GM21619 (cell line): Measurements from ENCODE around the gene DVL1.
"Not testable (repeated sequence)": the region's sequence is repeated elsewhere in the genome, so short reads cannot be mapped to it uniquely, and the experiment has no call there.

ENCODE experiments used
- ATAC-seq: cut with Tn5 transposase; IDR thresholded peaks from one replicate; pipeline ENCODE4 v1.9.1; 2021; ENCODE audit not compliant: unreplicated experiment

The DVL1 gene

DNA sequence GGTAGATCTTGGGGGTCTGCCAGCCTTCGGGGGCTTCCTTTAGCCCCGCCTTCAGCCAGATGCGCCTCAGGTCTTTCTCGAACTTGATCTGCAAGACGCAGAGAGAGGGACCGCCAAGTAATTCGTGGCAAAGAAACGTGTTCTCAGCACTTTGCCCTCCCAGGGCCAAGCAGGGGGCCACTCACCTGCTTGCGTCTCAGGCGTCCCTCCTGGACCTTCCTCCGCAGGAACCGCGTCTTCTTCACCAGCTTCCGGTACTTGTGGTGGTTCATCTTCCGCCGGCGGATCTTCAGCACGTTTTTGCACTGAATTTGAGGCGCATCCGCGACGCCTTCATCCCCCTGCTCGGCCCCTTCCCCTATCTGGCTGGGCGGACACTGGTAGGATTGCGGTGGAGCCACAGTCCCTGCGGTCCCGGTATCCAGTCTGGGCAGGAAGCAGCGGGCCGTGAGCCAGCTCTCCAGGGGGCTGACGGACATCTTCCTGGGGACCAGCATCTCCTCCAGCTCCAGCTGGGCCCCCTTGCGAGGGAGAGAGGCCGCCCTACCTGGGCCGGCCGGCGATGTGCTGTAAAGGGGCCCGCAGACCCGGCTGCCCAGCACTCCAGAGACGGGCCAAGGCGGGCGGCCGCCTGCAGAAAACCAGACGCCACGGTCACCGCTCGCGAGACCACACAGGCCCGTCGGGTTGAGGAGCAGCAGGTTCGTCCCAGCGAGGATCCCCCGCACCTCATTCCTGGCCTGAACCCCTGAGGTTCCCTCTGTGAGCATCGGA lies 24.8 kb upstream of the DVL1 start:
- no peak for ATAC-seq

GRCh38 chr1:1373051-1373814 lies 24.0 kb upstream of the DVL1 start:
- no peak for ATAC-seq

DNA sequence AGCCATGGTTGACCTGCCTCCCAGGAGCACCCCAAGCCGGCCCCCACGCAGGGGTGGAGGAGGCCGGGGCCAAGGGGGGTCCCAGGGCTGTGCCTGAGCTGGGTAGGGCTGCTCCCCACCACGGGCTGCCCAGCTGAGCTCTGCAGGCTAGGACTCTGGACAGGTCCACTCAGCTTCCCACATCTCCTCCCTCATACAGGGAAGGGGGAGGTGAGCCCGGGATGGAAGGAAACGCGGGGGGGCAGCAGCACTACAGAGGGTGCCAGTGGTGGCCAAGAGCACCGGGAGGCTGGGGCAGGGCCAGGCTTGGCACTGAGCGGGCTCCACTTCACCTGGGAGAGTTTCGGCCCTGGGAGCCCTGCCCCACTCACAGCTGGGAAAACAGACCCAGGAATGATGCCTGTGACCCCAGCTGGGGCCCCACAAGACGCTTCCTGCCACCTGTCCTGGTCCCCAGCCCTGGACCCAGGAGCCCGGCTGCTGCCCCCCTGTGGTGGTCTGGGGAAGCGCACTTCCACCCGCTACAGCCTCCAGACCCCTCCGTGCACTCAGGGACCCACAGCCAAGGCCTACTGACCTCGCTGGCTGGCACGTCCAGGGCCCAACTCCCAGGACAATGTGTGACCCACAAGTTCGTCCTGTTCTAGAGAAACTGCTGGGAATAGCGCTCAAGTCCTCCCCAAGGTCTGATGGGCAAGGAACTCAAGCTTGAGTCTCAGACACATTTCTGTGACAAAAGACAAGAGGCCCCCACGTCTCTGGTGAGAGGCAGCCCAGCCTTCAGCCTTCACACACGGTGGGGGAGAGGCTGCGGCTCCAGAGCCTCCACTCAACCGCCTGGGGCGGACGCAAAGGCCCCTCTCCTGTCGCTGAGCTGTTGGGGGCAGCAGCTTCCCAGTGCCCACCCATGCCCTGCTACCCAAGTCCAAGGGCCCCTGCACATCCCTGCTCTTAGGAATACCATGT lies 22.8 kb upstream of the DVL1 start:
- peak; percentile 18 for ATAC-seq

GRCh38 chr1:1371364-1371745 lies 22.1 kb upstream of the DVL1 start:
- no peak for ATAC-seq

DNA sequence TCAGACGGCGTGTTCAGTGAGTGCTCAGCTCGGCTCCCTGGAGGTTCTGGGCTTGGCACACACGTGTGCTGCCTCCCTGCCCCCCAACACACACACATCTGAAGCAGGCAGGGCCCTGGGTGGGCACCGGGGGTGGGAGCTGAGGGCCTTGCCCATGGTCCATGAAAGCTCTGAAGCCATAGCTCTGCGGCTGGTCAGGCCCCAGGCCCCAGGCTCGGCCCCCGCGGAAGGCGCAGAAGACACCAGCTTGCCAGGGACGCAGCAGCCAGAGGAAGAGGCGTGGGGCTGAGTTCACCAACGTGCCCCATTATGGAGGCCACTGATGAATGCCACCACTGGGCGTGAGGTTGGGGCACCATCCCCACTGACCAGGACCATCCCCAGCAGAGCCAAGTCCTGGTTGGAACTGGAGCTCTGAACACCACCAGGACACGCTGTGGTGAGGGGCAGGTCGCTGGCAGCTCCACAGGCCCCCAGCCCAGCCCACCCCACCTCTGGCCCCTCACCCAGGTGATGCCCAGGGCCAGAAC lies 21.6 kb upstream of the DVL1 start:
- ATAC-seq = no peak

- not testable (repeated sequence) for ATAC-seq
Observed at GRCh38 chr1:1370094-1370493, 20.9 kb upstream of the DVL1 start.

DNA sequence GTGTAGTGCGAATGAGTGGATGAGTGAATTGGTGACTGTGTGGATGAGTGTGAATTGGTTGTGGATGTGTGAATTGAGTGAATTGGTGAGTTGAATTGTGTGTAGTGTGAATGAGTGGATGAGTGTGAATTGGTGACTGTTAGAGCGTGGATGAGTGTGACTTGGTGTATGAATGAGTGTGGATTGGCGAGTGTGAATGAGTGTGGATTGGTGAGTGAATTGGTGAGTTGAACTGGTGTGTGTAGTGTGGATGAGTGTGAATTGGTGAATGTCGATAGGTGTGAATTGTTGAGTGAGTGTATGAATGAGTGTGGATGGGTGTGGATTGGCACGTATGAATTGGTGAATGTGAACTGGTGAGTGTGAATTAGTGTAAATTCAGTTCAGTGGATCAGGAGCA lies 18.1 kb upstream of the DVL1 start:
- ATAC-seq = no peak

- no peak for ATAC-seq
Observed at GRCh38 chr1:1366699-1367066, 17.5 kb upstream of the DVL1 start.

DNA sequence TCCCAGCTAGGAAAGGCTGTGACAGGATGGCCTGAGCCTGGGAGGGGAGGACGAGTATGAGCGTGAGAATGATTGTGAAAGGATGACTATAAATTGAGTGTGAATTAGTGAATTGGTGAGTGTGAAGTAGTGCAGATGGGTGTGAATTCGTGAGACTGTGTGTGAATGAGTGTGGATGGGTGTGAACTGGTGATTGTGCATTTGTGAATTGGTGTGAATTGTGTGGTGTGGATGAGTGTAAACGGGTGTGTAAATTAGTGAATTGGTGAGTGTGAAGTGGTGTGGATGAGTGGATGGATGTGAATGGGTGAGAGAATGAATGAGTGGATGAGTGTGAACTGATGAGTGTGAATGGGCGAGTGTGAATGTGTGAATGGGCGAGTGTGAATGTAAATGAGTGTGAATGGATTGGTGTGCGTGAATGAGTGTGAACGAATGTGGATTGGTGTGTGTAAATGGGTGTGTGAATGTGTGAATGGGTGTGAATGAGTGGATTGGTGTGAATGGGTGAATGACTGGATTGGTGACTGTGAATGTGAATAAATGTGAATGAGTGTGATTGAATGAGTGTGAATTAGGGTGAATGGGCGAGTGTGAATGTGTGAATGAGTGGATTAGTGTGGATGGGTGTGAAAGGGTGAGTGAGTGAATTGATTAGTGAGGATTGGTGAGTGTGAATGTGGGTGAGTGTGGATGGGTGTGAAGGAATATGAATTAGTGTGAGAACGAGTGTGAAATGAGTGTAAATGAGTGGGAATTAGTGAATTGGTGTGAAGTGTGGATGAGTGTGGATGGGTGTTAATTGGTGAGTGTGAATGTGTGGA lies 16.9 kb upstream of the DVL1 start:
- ATAC-seq = no peak

DNA sequence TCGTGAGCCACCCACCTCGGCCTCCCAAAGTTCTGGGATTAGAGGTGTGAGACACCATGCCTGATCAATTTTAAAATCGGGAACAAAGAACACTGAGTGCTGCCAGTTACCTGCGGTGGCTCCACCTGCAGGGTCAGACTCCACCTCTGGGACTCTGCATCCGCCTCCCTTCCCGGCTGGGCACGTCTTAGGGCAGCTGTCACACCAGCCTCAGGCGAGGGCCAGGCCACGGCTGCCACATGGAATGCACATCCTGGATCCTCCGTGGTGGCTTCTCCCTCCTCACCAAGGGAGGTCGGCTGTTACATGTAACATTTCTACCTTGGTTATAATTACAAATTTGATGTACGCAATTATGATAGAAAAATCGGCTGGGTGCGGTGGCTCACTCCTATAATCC lies 15.0 kb upstream of the DVL1 start:
- ATAC-seq = no peak

DNA sequence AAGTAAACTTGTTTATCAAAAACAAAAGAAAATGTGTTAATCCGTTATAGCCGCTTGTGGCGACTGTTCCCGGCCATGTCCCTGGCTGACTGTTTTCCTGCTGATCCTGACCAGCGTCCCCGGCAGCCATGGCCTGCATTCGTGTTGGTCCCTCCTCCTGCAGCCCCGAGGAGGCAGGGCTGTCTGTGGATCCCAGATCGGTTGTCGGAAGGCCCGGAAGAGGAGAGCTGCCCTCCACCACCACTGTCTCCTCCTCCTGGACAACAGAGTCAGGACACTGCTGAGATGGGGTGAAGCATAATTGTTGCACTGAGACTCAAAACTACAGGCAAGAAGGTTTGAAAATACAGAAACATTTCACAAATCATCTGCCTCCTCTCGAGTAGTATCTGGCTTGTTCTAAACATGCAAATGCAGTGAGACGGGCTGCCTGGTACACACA lies 12.8 kb upstream of the DVL1 start:
- no peak for ATAC-seq

- no peak for ATAC-seq
Observed at GRCh38 chr1:1361233-1361981, 12.2 kb upstream of the DVL1 start.

- ATAC-seq = no peak
Observed at GRCh38 chr1:1360506-1361169, 11.4 kb upstream of the DVL1 start.

DNA sequence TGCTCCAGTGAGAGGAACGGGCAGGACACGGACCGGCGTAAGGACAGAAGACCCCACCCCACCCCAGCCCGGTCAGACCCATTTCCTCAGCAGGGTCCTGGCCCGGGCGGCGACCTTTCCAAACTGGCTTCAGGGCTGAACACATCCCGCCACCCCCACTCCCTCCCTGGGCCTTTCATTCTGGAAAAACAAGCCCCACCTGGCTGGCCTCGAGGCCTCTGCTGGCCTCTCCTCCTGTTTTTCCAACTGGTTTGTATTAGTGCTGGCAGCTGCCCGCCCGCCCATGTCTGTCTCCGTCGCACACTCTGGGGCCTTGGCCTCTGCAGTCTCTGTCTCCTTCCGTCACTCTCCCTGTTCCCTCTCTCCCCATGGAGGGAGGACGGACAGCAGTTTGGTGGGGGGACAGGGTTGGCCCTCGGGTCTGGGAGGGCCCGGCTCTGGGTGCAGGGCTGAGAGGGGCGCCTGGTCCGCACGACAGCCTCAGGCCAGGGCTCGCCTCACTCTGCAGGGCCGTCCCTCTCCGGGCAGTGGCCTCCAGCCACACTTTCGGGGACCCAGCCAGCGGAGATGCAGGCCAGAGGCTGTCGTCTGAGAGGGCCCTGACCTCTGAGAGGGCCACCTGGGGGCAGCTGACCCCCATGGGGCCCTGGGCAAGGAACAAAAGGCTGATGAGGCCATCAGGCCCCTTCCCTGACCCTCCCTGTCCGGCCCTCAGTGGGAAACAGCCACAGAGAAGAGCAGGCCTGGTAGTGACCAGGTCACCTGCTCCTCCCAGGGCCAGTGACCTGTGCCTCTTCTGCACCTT lies 10.6 kb upstream of the DVL1 start:
- no peak for ATAC-seq

GRCh38 chr1:1359308-1359663 lies 10.1 kb upstream of the DVL1 start:
- no peak for ATAC-seq

DNA sequence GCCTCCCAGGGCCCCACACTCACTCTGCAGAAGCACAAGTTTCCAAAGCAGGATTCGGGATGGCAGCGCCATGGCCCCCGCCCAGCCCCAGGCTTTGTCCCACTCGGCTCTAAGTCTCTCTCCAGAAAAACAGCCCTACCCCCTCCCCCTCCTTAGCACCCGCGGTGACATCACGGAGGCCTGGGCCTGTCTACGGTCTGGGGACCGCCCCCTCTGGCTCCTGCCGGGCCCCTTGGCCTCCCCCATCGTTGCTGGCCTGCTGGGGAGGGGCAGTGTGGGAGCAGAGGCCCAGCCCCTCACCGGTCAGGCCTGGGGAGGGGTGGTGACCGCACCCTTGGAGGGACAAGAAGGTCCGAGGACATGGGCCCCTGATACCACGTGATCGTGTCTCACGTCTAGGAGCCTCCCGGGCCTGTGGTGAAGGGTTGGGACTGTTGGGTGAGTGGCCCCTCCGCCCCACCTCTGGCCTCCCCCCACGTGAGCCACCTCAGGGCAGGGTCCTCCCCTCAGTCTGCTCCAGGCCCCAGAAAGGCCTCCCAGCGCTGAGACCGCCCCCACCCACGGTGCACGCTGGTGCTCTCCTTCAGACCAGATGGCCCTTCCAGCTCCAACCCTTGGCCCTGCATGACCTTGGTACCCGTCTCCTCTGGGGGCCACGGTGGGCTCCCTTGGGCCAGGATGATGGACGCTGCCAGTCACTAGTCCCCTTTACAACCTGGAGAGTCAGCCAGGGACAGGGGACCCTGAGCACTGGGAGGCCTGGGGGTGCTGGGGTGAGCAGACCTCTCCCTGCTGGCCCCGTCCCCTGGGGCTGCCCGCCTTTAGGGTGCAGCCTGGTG lies 9.4 kb upstream of the DVL1 start, which contains the start of gene MXRA8:
MXRA8 (minus strand) TSS at position 123 of the 839 bp plus-strand sequence; CDS start at position 72, 51 bp downstream.
- ATAC-seq = no peak

- ATAC-seq = no peak
Observed at GRCh38 chr1:1357871-1358432, 8.7 kb upstream of the DVL1 start.
